Subcutaneous abdominal adipose tissue (tissue), 5 donors: ENCODE data around the gene MED4.

ENCODE experiments used
- H3K27ac ChIP-seq: one replicate; pipeline ENCODE4 v1.7.0; 2013; ENCODE audit warnings: low read depth, mild to moderate bottlenecking, inconsistent platforms, low read length, moderate library complexity
- H3K27me3 ChIP-seq, 5 donors: one replicate each; pipeline ENCODE4 v1.7.0; 2013; ENCODE audit warnings: low read length in 5 of 5, inconsistent platforms in 1 of 5; ENCODE audit not compliant: control insufficient read depth in 5 of 5, insufficient read depth in 4 of 5
- H3K36me3 ChIP-seq, 5 donors: one replicate each; pipeline ENCODE4 v1.7.0; 2013; ENCODE audit warnings: low read length in 5 of 5; ENCODE audit not compliant: control insufficient read depth in 5 of 5, insufficient read depth in 5 of 5
- H3K4me1 ChIP-seq, 5 donors: one replicate each; pipeline ENCODE4 v1.7.0; 2013; ENCODE audit warnings: low read length in 5 of 5, mild to moderate bottlenecking in 3 of 5, moderate library complexity in 1 of 5; ENCODE audit not compliant: control insufficient read depth in 5 of 5, insufficient read depth in 5 of 5
- H3K4me3 ChIP-seq, 5 donors: one replicate each; pipeline ENCODE4 v1.7.0; 2013; ENCODE audit warnings: low read length in 5 of 5, low read depth in 1 of 5
- H3K9ac ChIP-seq, 5 donors: one replicate each; pipeline ENCODE4 v1.7.0; 2013; ENCODE audit warnings: low read length in 5 of 5, mild to moderate bottlenecking in 4 of 5, moderate library complexity in 3 of 5
- H3K9me3 ChIP-seq, 5 donors: one replicate each; pipeline ENCODE4 v1.7.0; 2013; ENCODE audit warnings: low read length in 5 of 5; ENCODE audit not compliant: control insufficient read depth in 5 of 5
- donor health status: healthy.
- donor health status: healthy.
- donor health status: healthy.
- donor health status: healthy.
- donor health status: healthy.

The MED4 gene

DNA sequence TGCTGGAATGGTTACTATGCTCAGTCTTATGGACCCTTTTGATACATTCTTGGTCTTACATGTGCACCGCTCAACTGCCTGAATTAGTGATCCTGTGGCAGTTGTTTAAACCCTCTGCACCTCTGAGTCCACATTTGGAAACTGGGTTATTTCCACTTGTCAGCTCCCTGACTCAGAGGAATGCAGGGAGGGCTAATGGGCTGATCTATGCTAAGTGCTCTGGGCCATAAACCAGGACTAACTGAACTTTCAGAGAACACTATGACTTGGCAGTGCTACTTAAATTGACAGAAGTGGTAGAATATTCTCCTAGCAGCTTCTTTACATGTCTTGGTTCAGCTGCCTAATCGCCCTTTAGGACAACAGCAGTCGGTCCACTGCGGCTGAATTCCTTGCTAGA lies 26.8 kb upstream of the MED4 start:
- no peak overlapping the region for H3K4me3 ChIP-seq
- H3K36me3 ChIP-seq: no peaks in the 10 kb centered on the region
- H3K27me3 ChIP-seq: no peaks in the 10 kb centered on the region
- no peak overlapping the region for H3K27ac ChIP-seq
- peaks cover 1 to 33% (median 13%) of the 10 kb centered on the region in 5 donors for H3K4me1 ChIP-seq
- no peak overlapping the region for H3K9ac ChIP-seq
- H3K9me3 ChIP-seq: no peaks in the 10 kb centered on the region

DNA sequence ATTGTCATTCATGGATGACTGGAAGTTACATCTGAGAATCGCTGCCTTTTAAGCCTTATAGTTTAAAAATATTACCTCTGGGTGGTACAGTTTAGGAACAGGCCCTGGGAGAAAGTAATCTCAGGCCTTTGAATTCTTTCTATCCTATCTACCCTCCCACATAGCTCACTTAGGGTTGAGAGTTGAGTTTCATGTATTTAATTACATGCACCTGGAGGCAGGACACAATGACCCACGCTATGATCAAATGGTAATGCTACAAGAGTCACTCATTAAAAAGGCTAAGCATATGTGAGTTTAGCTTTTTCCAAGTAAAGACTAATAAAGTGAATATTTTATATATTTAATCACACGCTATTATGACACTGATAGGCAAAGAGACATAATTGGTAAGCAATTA lies 25.3 kb upstream of the MED4 start:
- no peak overlapping the region for H3K4me3 ChIP-seq
- no peak overlapping the region for H3K9ac ChIP-seq
- peaks cover 0 to 18% (median 0%) of the 10 kb centered on the region in 5 donors for H3K4me1 ChIP-seq
- H3K9me3 ChIP-seq: no peaks in the 10 kb centered on the region
- no peak overlapping the region for H3K27ac ChIP-seq
- H3K27me3 ChIP-seq: no peaks in the 10 kb centered on the region
- H3K36me3 ChIP-seq: no peaks in the 10 kb centered on the region

DNA sequence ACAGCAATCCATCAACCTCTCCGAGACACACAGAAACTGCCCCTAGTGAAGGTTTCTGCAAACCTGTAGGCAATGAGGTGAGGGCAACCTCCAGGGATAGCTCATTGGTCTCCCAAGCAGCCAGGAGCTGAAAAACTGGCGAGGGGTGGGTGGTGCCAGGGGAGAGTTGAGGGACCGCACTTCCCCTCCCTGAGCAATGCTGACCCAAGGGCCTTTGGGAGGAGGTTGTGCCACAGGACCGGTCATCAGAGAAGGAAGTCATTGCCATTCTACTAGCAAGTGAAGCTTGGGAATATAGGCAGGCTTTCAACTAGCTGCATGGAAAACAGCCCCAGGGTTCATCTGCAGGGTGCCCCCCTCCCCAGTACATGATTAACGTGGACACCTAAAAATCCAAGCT lies 23.1 kb upstream of the MED4 start:
- Histone ChIP-seq H3K27ac (no peak overlapping the region), H3K4me3 (no peak overlapping the region), H3K36me3 (no peaks in the 10 kb centered on the region), H3K27me3 (no peaks in the 10 kb centered on the region), H3K4me1 (peaks cover 0 to 17% (median 15%) of the 10 kb centered on the region in 5 donors), H3K9me3 (no peaks in the 10 kb centered on the region), H3K9ac (no peak overlapping the region)

DNA sequence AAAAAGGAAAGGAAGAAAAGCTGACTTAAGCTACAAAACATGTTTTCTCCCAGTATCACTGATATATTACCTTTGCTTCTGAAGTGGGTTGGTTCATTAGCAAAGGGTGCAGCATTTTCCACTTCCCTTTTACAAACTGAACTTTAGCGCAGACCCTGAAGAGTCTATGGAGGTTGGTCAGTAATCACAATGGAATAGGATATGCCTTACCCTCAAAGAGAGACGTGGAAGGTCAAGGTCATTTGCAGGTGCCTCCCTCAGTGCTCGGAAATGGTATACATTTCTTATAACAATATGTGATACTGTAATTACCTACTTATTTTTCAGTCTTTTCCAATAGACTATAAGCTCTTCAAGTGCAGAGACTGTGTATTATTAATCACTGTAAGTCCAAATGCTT lies 21.9 kb upstream of the MED4 start:
- peaks cover 2 to 23% (median 20%) of the 10 kb centered on the region in 5 donors for H3K4me1 ChIP-seq
- H3K27me3 ChIP-seq: no peaks in the 10 kb centered on the region
- H3K4me3 ChIP-seq: no peak overlapping the region
- H3K36me3 ChIP-seq: no peaks in the 10 kb centered on the region
- H3K9ac ChIP-seq: no peak overlapping the region
- H3K9me3 ChIP-seq: no peaks in the 10 kb centered on the region
- H3K27ac ChIP-seq: peak overlapping the region; percentile 37

DNA sequence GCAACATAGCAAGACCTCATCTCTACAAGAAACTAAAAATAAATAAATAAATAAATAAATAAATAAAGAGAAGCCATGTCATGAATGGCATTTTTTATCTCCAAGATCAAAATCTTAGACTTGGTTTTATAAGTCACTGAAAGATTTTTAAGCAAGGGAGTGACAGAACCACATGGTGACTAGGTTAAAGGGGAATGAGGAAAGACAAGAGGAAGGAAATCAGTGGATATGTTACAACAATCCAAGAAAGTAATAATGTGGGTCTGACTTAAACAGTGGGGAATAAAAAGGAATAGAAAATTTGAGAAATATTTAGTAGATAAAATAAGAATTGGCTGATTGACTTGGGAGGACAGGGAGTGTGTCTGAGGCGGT lies 18.8 kb upstream of the MED4 start:
- Histone ChIP-seq H3K9ac (no peak overlapping the region), H3K27me3 (no peaks in the 10 kb centered on the region), H3K4me1 (peaks cover 12 to 44% (median 41%) of the 10 kb centered on the region in 5 donors), H3K36me3 (no peaks in the 10 kb centered on the region), H3K4me3 (no peak overlapping the region), H3K9me3 (no peaks in the 10 kb centered on the region), H3K27ac (peak overlapping the region; percentile 90)

DNA sequence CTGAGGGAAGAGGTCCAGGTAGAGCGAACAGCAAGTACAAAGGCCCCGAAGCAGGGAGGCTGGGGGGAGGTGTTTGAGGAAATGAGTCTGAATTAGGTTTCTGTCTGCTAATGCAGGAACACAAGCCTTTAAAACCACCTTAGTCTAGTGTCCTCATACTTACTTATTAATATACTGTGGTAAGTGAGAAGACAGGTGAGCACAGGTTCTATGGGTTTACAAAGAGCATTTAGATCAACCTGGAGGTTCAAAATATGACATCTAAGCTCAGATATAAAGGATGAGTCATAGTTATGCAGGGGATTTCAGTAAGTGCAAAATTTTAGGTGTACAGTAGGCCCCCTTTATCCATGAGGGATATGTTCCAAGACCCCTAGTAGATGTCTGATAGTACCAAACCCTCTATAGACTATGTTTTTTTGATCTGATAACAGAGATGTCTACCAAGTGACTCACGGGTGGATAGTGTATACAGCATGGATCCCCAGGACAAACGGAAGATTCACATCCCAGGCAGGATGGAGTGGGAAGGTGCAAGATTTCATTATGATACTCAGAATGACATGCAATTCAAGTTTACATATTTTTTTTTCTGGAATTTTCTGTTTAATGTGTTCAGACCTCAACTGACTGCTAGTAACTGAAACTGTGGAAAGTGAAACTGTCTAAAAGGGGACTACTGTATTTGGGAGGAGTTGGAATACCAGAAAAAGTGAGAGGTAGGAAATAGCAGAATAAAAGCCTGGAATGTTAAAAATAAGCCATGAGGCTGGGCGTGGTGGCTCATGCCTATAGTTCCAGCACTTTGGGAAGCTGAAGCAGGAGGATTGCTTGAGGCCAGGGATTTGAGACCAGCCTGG lies 18.2 kb upstream of the MED4 start:
- Histone ChIP-seq H3K4me1 (peaks cover 12 to 44% (median 41%) of the 10 kb centered on the region in 5 donors), H3K9ac (no peak overlapping the region), H3K27me3 (no peaks in the 10 kb centered on the region), H3K9me3 (no peaks in the 10 kb centered on the region), H3K4me3 (no peak overlapping the region), H3K36me3 (no peaks in the 10 kb centered on the region), H3K27ac (peak overlapping the region; percentile 90)

DNA sequence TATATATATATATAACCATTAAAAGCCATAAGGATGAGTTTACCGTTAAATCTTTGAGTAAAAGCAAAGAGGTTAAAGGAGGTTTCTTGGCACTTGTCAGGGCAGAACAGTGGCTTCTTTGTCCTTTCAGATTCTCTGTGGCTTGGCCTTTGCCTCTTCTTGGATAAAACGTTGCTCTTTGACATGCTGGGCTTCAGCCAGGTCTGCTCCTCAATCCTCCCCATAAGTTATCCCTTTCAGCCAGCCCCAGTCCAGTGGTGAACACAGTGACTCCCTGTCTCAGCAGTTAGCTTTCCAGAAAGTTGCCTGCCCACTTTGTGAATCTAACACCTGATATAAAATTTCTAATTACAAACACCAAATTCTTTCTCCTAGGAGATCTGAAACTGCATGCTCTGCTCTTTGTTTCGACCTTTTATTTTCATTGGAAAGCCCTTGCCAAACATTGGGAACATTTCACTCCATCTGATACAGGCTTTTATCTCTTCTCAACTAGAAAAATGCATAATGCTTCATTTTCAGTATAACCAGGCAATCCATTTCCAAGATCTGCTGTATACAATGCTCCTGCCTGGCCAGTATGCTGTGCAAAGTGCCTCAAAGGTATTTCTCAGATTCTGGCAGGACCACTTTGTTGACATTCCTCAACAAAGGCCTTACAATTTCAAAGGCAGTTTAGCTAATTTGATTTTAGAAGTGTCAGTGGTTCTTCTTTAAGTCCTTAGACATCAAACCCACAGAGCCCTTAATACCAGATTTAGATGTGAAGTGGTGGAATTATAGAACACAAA lies 16.2 kb upstream of the MED4 start:
- Histone ChIP-seq H3K9ac (peak overlapping the region in 2 of 5 donors; percentile 4), H3K4me3 (no peak overlapping the region), H3K9me3 (no peaks in the 10 kb centered on the region), H3K4me1 (peaks cover 12 to 44% (median 41%) of the 10 kb centered on the region in 5 donors), H3K27me3 (no peaks in the 10 kb centered on the region), H3K36me3 (no peaks in the 10 kb centered on the region), H3K27ac (peak overlapping the region; percentile 90)

DNA sequence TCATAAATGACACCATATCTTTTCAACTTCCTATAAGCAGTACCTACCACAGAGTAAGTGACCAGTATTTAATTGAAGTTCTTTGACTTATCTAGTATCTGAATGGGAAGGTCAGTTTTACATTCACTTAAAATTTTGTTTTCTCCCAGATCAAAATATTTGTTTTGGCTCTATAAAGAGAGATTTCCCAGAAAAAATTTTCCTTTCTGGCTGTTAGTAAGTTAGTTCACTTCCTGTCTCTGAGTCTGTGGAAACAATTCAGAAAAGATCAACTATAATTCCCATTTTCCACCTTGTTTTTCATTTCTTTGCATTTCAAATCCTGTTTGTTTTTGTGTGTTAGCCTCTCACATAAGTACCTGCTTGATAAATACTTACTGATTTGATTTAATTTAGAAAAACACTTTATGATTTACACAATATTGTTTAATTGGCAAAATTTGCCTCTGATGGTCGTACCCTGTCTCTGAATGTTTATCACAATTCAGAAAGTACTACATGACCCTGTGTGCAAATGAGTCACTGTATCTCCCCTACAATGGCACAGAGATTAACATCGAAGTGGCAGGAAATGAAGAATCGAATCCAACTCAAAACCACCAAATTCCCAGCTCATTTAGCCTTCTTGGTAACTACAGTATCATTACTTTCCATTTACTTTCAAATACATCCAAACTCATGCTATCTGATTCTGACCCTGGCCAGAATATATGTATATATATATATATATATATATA lies 15.4 kb upstream of the MED4 start:
- H3K9ac ChIP-seq: peak overlapping the region in 1 of 5 donors; percentile 33
- no peaks in the 10 kb centered on the region for H3K36me3 ChIP-seq
- no peak overlapping the region for H3K4me3 ChIP-seq
- no peaks in the 10 kb centered on the region for H3K27me3 ChIP-seq
- peak overlapping the region; percentile 90 for H3K27ac ChIP-seq
- H3K4me1 ChIP-seq: peaks cover 12 to 44% (median 41%) of the 10 kb centered on the region in 5 donors
- H3K9me3 ChIP-seq: no peaks in the 10 kb centered on the region

DNA sequence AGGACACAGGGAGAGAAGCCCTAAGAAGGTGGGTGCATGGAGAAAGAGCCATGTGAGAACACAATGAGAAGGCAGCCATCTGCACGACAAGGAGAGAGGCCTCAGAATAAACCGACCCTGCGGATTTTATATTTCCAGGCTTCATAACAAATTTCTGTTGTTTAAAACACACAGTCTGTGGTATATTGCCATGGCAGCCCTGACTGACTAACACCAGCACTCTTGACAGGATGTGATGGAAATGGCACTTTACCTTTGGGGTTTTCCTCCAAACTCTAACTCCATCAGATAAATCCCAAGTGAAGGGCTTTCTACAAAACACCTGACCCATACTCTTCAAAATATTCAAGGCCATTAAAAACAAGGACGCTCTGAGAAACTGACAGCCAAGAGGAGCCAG lies 13.2 kb upstream of the MED4 start:
- Histone ChIP-seq H3K4me3 (no peak overlapping the region), H3K9ac (no peak overlapping the region), H3K27me3 (no peaks in the 10 kb centered on the region), H3K4me1 (peaks cover 12 to 31% (median 25%) of the 10 kb centered on the region in 5 donors), H3K36me3 (no peaks in the 10 kb centered on the region), H3K9me3 (no peaks in the 10 kb centered on the region), H3K27ac (no peak overlapping the region)
